H9 (cell line): ENCODE results near the gene GRID1. TPM values are rescaled to one million over a fixed set of nuclear protein-coding genes. Genes with fewer than 3 reads are reported as not detected.
"Not testable (repeated sequence)": the region's sequence is repeated elsewhere in the genome, so short reads cannot be mapped to it uniquely, and the experiment has no call there.

ENCODE experiments used
- DNase-seq: peaks from one replicate; pipeline ENCODE4 v3.0.0-alpha.2; 2017
- H2AFZ ChIP-seq: one replicate; pipeline ENCODE4 v1.6.1; 2013; ENCODE audit warnings: mild to moderate bottlenecking, low read length, control low read depth, moderate library complexity
- H2AK5ac ChIP-seq: 2 replicates; pipeline ENCODE4 v1.6.1; 2013; ENCODE audit warnings: low read length, control low read depth, mixed read lengths; ENCODE audit not compliant: insufficient read length
- H2BK120ac ChIP-seq: one replicate; pipeline ENCODE4 v1.6.1; 2013; ENCODE audit warnings: low read depth, mild to moderate bottlenecking, low read length, control low read depth, inconsistent platforms; ENCODE audit not compliant: poor library complexity, severe bottlenecking
- H2BK12ac ChIP-seq: 2 replicates; pipeline ENCODE4 v1.6.1; 2013; ENCODE audit warnings: low read length, control low read depth, mixed read lengths, low read depth; ENCODE audit not compliant: insufficient read length
- H2BK15ac ChIP-seq: 2 replicates; pipeline ENCODE4 v1.6.1; 2013; ENCODE audit warnings: low read depth, low read length, control low read depth
- H2BK20ac ChIP-seq: one replicate; pipeline ENCODE4 v1.6.1; 2013; ENCODE audit warnings: low read depth, mild to moderate bottlenecking, low read length, control low read depth, inconsistent platforms; ENCODE audit not compliant: poor library complexity, severe bottlenecking
- H2BK5ac ChIP-seq: 2 replicates; pipeline ENCODE4 v1.6.1; 2013; ENCODE audit warnings: low read length, control low read depth, mixed read lengths; ENCODE audit not compliant: insufficient read length
- H3K14ac ChIP-seq: 2 replicates; pipeline ENCODE4 v1.6.1; 2013; ENCODE audit warnings: low read length, control low read depth; ENCODE audit not compliant: insufficient read depth
- H3K18ac ChIP-seq: 2 replicates; pipeline ENCODE4 v1.6.1; 2013; ENCODE audit warnings: low read depth, mild to moderate bottlenecking, mixed read lengths, low read length, control low read depth; ENCODE audit not compliant: insufficient read length
- H3K23ac ChIP-seq: 2 replicates; pipeline ENCODE4 v1.6.1; 2013; ENCODE audit warnings: low read length, control low read depth, mixed read lengths, low read depth; ENCODE audit not compliant: insufficient read length
- H3K23me2 ChIP-seq: 2 replicates; pipeline ENCODE4 v1.6.1; 2013; ENCODE audit warnings: low read depth, mild to moderate bottlenecking, mixed read lengths, low read length, control low read depth; ENCODE audit not compliant: insufficient read length, poor library complexity, severe bottlenecking
- H3K27ac ChIP-seq: 2 replicates; pipeline ENCODE4 v1.5.1; 2013; ENCODE audit warnings: low read length, control low read depth, mixed read lengths, low read depth; ENCODE audit not compliant: insufficient read length
- H3K27me3 ChIP-seq: 2 replicates; pipeline ENCODE4 v1.6.1; 2013; ENCODE audit warnings: low read length, control low read depth, inconsistent platforms; ENCODE audit not compliant: insufficient read depth
- H3K4ac ChIP-seq: 2 replicates; pipeline ENCODE4 v1.6.1; 2013; ENCODE audit warnings: low read depth, mild to moderate bottlenecking, control low read depth, inconsistent platforms, low read length, moderate library complexity
- H3K4me1 ChIP-seq: 2 replicates; pipeline ENCODE4 v1.6.1; 2013; ENCODE audit warnings: low read length, control low read depth, inconsistent platforms; ENCODE audit not compliant: insufficient read depth
- H3K4me2 ChIP-seq: 2 replicates; pipeline ENCODE4 v1.6.1; 2013; ENCODE audit warnings: low read length, control low read depth, mixed read lengths; ENCODE audit not compliant: insufficient read length, insufficient read depth
- H3K56ac ChIP-seq: 2 replicates; pipeline ENCODE4 v1.6.1; 2013; ENCODE audit warnings: low read depth, mild to moderate bottlenecking, mixed read lengths, low read length, control low read depth; ENCODE audit not compliant: insufficient read length
- H3K79me1 ChIP-seq: 2 replicates; pipeline ENCODE4 v1.6.1; 2013; ENCODE audit warnings: low read depth, mild to moderate bottlenecking, moderate library complexity, low read length, control low read depth, inconsistent platforms; ENCODE audit not compliant: insufficient read depth, poor library complexity, severe bottlenecking
- H3K79me2 ChIP-seq: 2 replicates; pipeline ENCODE4 v1.6.1; 2013; ENCODE audit warnings: low read length, control low read depth, inconsistent platforms; ENCODE audit not compliant: insufficient read depth
- H3K9ac ChIP-seq: 2 replicates; pipeline ENCODE4 v1.6.1; 2013; ENCODE audit warnings: low read length, control low read depth, mixed read lengths; ENCODE audit not compliant: insufficient read length; ENCODE audit errors: extremely low read depth
- H3K9me3 ChIP-seq: one replicate; pipeline ENCODE4 v1.6.1; 2013; ENCODE audit warnings: low read depth, low read length, inconsistent platforms; ENCODE audit not compliant: control insufficient read depth
- H3T11ph ChIP-seq: one replicate; pipeline ENCODE4 v1.6.1; 2013; ENCODE audit warnings: mild to moderate bottlenecking, low read length, control low read depth, inconsistent platforms
- H4K20me1 ChIP-seq: one replicate; pipeline ENCODE4 v1.6.1; 2013; ENCODE audit not compliant: control insufficient read depth, insufficient read length, insufficient read depth
- H4K5ac ChIP-seq: 2 replicates; pipeline ENCODE4 v1.6.1; 2013; ENCODE audit warnings: low read depth, mild to moderate bottlenecking, mixed read lengths, low read length, control low read depth; ENCODE audit not compliant: insufficient read length
- H4K8ac ChIP-seq: replicated peaks from 2 replicates; pipeline ENCODE4 v1.6.1; 2013; ENCODE audit warnings: low read length, control low read depth, mixed read lengths, low read depth; ENCODE audit not compliant: insufficient read length
- H4K91ac ChIP-seq: 2 replicates; pipeline ENCODE4 v1.6.1; 2013; ENCODE audit warnings: low read depth, mild to moderate bottlenecking, moderate library complexity, mixed read lengths, low read length, control low read depth; ENCODE audit not compliant: insufficient read length
- H3K27ac Mint-ChIP-seq, 3 experiments: 2 replicates in 2 of 3; 3 replicates in 1 of 3; pipeline ENCODE4 v1.8.0; 2020 to 2021; ENCODE audit warnings: mixed read lengths in 3 of 3, mild to moderate bottlenecking in 1 of 3, moderate library complexity in 1 of 3
- H3K27me3 Mint-ChIP-seq: 2 replicates; pipeline ENCODE4 v1.8.0; 2021; ENCODE audit warnings: low read depth, mild to moderate bottlenecking, moderate library complexity, mixed read lengths
- H3K36me3 Mint-ChIP-seq, 3 experiments: 2 replicates in 2 of 3; 3 replicates in 1 of 3; pipeline ENCODE4 v1.8.0; 2020 to 2021; ENCODE audit warnings: low read depth in 3 of 3, mixed read lengths in 3 of 3; ENCODE audit not compliant: insufficient read depth in 1 of 3
- H3K4me1 Mint-ChIP-seq, 2 experiments: 2 replicates each; pipeline ENCODE4 v1.8.0; 2020; ENCODE audit warnings: mixed read lengths in 2 of 2
- H3K4me3 Mint-ChIP-seq, 2 experiments: 2 replicates in 1 of 2; 3 replicates in 1 of 2; pipeline ENCODE4 v1.8.0; 2020 to 2021; ENCODE audit warnings: mild to moderate bottlenecking in 2 of 2, mixed read lengths in 2 of 2, moderate library complexity in 1 of 2
- H3K9me3 Mint-ChIP-seq, 2 experiments: 2 replicates in 1 of 2; 3 replicates in 1 of 2; pipeline ENCODE4 v1.8.0; 2020; ENCODE audit warnings: mild to moderate bottlenecking in 2 of 2, mixed read lengths in 2 of 2, moderate library complexity in 1 of 2
- CTCF ChIP-seq: fragments of 200-600 bp; sonication (generic); conservative IDR thresholded peaks from 3 replicates; pipeline ENCODE4 v1.8.0; 2021; ENCODE audit warnings: antibody characterized with exemption, mild to moderate bottlenecking
- WGBS: extraction: QIAGEN DNeasy Blood & Tissue Kit; methylation state at CpG from one replicate; pipeline ENCODE4 v1.1.7; 2013; ENCODE audit warnings: missing lambda C conversion rate, low lambda C conversion rate, mixed read lengths; ENCODE audit not compliant: insufficient read length; ENCODE audit errors: extremely low coverage; 5-methylcytosine and 5-hydroxymethylcytosine counted together
- total RNA-seq: library from RNA; stranded (reverse); gene quantifications from 2 replicates; pipeline ENCODE4 v1.2.1, GENCODE V29; 2021

The GRID1 gene
- total RNA-seq, 1 experiment from 2014 or later = 0.35 TPM

DNA sequence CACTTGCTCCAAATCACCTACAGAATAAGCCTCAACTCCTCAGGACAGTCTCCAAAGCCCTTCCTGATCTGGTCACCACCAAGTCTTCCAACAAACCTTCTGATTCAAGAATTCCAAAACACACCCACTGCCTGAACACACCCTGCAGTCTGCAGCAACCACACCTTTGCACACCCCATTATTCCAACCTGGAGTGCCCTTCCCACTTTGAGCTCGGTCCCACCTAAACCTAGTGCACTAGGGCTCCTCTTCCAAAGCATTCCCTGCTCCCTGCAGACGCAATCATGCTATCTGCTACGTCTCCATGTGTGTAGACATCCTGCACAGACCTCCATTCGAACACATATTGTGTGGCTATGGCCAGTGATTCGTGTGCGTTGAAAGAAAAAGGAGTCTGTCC, 289.3 kb downstream of the GRID1 start:
- no peaks in the 10 kb centered on the region for H3K9me3 ChIP-seq
- no peak overlapping the region for H2BK5ac ChIP-seq
- H3T11ph ChIP-seq = no peak overlapping the region
- no peak for TF ChIP-seq CTCF
- WGBS = no CpG with 5 or more reads among the region's 6 CpGs
- H4K91ac ChIP-seq = no peak overlapping the region
- H3K4me1 ChIP-seq = no peaks in the 10 kb centered on the region
- H3K4me2 ChIP-seq = no peak overlapping the region
- no peak overlapping the region for H3K14ac ChIP-seq
- no peak overlapping the region for H3K23ac ChIP-seq
- no peak overlapping the region for H3K27ac ChIP-seq
- no peak overlapping the region for H3K27ac Mint-ChIP-seq
- H3K18ac ChIP-seq = no peak overlapping the region
- no peak overlapping the region for H3K56ac ChIP-seq
- H2AK5ac ChIP-seq = no peak overlapping the region
- H3K23me2 ChIP-seq = no peaks in the 10 kb centered on the region
- H3K27me3 Mint-ChIP-seq = peaks cover 6% of the 10 kb centered on the region
- no peak overlapping the region for H2BK15ac ChIP-seq
- H4K8ac ChIP-seq = no peak overlapping the region
- H3K27me3 ChIP-seq = no peaks in the 10 kb centered on the region
- H3K79me1 ChIP-seq = no peaks in the 10 kb centered on the region
- H3K36me3 Mint-ChIP-seq = no peaks in the 10 kb centered on the region
- no peaks in the 10 kb centered on the region for H3K79me2 ChIP-seq
- DNase-seq = no peak
- H4K5ac ChIP-seq = no peak overlapping the region
- H2BK12ac ChIP-seq = no peak overlapping the region
- H4K20me1 ChIP-seq = no peaks in the 10 kb centered on the region
- H3K9me3 Mint-ChIP-seq = no peaks in the 10 kb centered on the region; a peak in 1 of 5 replicates
- no peak overlapping the region for H2AFZ ChIP-seq
- H3K9ac ChIP-seq = no peak overlapping the region
- no peak overlapping the region for H2BK20ac ChIP-seq
- no peak overlapping the region for H3K4me3 Mint-ChIP-seq
- H3K4ac ChIP-seq = no peak overlapping the region
- peaks cover 16% of the 10 kb centered on the region in 2 experiments for H3K4me1 Mint-ChIP-seq
- H2BK120ac ChIP-seq = no peak overlapping the region

GRCh38 chr10:86076497-86076896, 290.1 kb downstream of the GRID1 start:
- H2BK12ac ChIP-seq, H2BK5ac ChIP-seq, H2BK120ac ChIP-seq, H2BK20ac ChIP-seq, H2BK15ac ChIP-seq, H4K91ac ChIP-seq, H3K4me2 ChIP-seq, H3K9ac ChIP-seq, H3K27ac ChIP-seq, H3K9me3 Mint-ChIP-seq, H3K9me3 ChIP-seq, H3K36me3 Mint-ChIP-seq, H3K27me3 ChIP-seq, H3K4me3 Mint-ChIP-seq, H4K8ac ChIP-seq, H3K14ac ChIP-seq, H3K27me3 Mint-ChIP-seq, H4K20me1 ChIP-seq, H3K56ac ChIP-seq, H3K4me1 ChIP-seq, H3K27ac Mint-ChIP-seq, DNase-seq, H3K18ac ChIP-seq, H2AK5ac ChIP-seq, H3K23ac ChIP-seq, H3K23me2 ChIP-seq, H3K4ac ChIP-seq, H3K79me2 ChIP-seq, H3K79me1 ChIP-seq, H2AFZ ChIP-seq, H3T11ph ChIP-seq, H4K5ac ChIP-seq: not testable (repeated sequence)
- no CpG with 5 or more reads among the region's 4 CpGs for WGBS
- H3K4me1 Mint-ChIP-seq = peaks cover 16% of the 10 kb centered on the region in 2 experiments
